HL-60/S4 treated with retinoic acid at 250 ng/mL for 4 days and 3 days (cell line): Measurements from ENCODE around the gene FASTKD3.

Experiments used
- in situ Hi-C: fragments of 300-500 bp; cut with MboI; formaldehyde crosslinking; loops from 2 replicates; pipeline ENCODE4 v1.7.0; 2022; ENCODE audit warnings: low sequenced_read_pairs

The FASTKD3 gene

DNA sequence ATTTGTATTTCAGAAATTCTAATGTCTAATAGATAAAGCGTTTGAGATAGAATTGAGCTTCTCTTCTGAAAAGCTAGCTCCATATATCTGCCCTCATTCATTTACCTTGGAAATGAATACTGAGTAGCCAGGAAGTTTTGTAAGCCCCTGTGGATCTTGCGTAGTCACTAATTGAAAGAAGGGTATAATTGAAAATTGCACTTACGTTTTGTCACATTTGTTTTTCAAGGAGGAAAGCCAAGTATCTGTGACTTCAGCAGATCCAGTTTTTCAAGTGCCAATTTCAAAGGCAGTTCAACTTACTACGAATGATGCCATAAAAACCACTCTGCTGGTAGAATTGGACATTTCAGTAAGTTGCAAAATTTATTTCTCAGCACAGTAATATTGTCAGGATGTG lies 14.1 kb upstream of the FASTKD3 start:
- in situ Hi-C loops, result no loop called here

DNA sequence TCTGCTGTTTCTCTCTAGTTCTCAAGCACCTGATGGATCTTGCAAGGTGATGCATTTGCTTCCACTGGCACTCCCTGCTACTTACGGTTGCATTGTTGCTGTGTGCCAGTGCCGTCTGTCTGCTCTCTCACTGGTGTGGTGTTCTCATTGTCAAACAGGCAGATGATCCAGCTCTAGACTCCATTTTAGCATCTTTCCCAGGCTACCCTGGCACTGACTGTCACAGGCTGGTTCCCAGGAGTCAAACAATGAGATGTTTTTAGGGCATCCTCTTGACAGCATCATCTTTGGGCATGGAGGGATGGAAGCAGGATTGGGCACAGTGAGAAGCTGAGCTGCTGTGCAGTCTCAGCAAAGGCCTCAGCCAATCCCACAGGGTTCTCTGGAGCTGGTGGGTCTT lies 13.0 kb upstream of the FASTKD3 start:
- in situ Hi-C loops, result no loop called here

DNA sequence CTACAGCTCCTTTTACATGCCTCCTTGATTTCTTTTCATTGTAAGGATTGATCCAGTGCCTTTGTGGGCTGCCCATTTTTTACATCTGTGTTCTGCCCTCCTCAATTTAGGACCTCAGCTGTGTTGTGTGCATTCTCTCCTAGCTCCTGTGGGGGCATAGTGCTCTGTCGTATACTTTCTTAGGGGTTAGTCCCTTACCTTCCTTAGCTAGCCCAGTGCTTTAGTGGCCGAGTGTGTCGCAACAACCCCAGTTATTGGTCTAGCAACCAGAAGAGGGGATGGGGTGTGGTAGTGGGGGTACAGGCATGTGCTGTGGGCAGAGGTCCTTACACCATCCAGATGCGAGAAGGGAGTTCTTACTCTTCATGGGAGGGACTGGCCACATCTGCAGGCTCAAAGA lies 12.3 kb upstream of the FASTKD3 start:
- in situ Hi-C loops, result no loop called here

- in situ Hi-C loops, result no loop called here
Observed at GRCh38 chr5:7878381-7878873, 9.6 kb upstream of the FASTKD3 start.

- in situ Hi-C loops, result no loop called here
Observed at GRCh38 chr5:7877851-7878250, 9.0 kb upstream of the FASTKD3 start.

GRCh38 chr5:7876867-7877266 lies 8.0 kb upstream of the FASTKD3 start:
- in situ Hi-C loops, result no loop called here

- in situ Hi-C loops, result no loop called here
Observed at GRCh38 chr5:7875151-7875550, 6.3 kb upstream of the FASTKD3 start.

DNA sequence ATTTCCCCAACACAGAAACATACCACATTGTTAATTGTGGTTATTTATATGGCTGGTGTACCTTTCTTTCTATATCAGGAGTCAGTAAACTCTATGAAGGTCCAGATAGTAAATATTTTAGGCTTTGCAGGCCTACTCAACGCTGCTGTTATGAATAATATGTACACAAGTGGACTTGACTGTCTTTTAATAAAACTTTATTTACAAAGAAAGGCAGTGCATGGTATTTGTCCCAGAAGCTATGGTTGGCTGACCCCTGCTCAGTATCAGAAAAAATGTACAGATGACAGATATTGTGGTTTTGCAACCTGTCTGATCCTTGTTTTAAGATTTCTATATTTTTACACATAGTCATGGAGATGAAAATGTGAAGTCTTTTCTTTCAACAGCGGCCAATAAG lies 5.8 kb upstream of the FASTKD3 start:
- in situ Hi-C loops, result no loop called here

GRCh38 chr5:7873216-7873615 lies 4.4 kb upstream of the FASTKD3 start:
- in situ Hi-C loops, result no loop called here

DNA sequence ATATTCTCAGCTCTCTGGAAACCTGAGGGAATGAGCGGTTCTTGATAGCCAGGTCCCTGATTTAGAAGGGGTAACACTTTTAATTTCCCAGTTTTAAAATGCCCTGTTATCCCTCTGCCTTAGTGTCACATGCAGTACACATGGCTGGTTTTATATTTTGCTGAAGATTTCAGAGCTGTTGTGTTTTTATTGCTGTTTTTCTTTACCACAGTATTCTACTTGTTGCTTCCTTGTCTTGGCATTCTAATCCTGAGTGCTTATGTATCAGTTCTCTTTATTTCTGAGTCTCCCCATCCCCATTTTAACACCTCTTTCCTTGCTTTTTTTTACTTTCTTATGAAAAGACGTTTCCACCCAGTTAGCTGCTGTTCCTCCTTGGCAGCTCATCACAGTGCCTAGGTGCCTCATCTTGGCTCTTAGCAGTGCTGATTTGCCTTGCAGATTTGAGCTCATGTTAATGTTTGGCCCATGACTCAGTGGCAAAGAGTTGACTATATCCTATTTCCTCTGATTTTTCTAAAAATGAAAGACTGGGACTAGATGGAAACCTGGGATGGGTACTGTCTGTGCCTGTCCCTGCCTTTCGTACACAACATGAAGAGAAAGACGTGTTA lies 3.8 kb upstream of the FASTKD3 start:
- in situ Hi-C loops, result no loop called here

GRCh38 chr5:7871653-7872052 lies 2.8 kb upstream of the FASTKD3 start:
- in situ Hi-C loops, result no loop called here

GRCh38 chr5:7869474-7870136 lies 774 bp upstream of the FASTKD3 start:
- in situ Hi-C loops, result no loop called here

- in situ Hi-C loops, result no loop called here
Observed at GRCh38 chr5:7868427-7868772, 431 bp downstream of the FASTKD3 start.

DNA sequence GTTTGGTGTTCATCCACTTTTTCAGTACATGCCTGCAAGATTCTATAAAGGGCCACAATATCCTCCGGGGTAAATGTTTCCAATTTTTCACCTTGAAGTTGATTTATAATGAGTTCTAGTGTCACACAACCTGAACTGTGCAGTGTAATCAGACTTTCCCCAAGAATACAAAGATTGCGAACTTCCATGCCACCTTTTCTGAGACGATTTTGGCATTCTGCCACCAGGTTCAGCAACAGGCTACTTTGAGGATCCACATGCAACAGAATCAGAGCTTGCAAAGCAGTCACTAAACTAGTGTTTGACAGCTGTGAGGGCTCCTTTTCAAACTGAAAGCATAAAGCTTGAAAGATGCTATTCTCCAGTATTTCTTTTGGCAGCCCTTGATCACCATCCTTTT lies 1.6 kb downstream of the FASTKD3 start:
- in situ Hi-C loops, result no loop called here

DNA sequence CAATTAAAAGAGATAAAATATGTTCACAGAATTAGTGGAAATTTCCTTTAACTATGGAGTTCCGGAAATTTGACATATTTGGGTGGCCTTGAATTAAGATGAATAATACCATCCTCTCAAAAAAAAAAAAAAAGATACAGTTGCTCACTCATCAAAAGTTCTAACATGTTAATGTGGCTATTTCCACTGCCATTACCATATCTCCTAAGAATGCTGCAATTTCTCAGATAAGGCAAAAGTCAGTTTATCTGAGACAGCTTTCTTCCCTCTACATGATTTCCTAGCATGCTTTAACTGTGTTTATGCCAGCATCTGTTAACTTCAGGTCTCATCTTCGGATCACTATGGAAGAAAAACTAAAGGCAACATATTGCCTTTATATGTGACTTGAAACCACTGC lies 2.6 kb downstream of the FASTKD3 start:
- in situ Hi-C loops, result no loop called here

- in situ Hi-C loops, result no loop called here
Observed at GRCh38 chr5:7857926-7858632, 10.8 kb downstream of the FASTKD3 start.

DNA sequence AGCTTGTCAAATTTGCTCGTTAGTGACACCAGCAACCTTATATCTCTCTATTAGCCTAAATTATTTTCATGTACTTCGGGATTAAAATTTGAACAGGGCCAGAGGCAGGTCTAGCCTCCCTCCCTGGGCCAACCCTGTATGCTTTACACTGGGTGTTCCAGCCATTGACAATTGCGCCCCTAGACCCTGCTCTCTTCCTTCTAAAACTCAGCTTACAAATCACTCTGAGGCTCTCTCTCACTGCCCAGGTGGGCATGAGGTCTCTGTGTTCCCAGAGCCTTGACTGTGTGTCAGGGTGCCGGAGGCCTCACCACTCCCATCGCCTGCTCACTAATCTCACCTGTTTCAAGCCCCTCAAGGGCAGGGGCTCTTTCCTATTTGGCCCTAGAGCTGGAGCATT lies 11.5 kb downstream of the FASTKD3 start:
- in situ Hi-C loops, result no loop called here

DNA sequence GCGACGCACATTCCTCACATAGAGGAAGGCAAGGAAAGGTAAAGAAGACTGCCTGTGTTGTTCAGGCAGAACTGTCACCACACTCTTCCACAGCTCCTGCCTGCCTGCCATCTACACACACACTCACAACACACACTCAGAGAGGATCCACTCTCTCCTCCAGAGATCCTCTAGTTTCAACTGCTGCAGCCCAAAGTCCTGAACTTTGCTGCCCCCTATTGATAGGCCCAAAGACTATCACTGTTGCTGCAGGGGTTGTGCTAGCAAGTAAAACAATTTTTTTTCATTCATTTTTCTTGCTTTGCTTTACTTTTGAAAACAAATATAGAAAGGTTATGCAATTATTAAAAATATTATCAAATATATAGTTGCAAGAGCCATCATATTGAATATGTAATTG lies 12.0 kb downstream of the FASTKD3 start:
- in situ Hi-C loops, result no loop called here

GRCh38 chr5:7855611-7856010 lies 13.2 kb downstream of the FASTKD3 start:
- in situ Hi-C loops, result no loop called here

DNA sequence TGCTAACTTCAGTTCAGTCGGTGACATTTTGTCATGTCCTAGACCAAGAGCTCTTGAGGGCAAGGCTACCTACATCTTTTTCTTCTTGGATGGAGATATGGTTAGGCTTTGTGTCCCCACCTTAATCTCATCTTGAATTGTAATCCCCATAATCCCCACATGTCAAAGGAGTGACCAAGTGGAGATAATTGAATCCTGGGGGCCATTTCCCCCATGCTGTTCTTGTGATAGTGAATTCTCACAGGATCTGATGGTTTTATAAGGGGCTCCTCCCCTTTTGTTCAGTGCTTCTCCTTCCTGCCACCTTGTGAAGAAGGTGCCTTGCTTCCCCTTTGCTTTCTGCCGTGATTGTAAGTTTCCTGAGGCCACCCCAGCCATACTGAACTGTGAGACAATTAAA lies 15.8 kb downstream of the FASTKD3 start:
- in situ Hi-C loops, result no loop called here

DNA sequence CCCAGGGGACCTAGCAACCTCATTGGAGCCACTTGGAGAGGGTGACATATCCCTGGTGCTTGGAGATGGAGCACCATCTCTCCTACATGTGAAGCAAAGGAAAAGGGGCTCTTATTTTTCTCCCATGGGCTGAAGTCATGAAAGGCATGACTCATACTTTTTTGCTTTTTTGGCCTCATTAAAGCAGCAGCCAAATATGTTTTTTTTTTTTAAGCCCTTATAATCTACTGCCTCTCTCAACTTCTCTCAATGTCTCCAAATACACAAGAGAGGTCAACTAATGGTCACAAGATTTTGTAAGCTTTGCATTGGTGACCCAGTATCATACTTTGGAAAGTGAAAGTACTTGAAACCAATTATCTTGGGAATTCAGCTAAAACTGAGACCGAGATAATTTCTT lies 16.3 kb downstream of the FASTKD3 start:
- in situ Hi-C loops, result no loop called here

DNA sequence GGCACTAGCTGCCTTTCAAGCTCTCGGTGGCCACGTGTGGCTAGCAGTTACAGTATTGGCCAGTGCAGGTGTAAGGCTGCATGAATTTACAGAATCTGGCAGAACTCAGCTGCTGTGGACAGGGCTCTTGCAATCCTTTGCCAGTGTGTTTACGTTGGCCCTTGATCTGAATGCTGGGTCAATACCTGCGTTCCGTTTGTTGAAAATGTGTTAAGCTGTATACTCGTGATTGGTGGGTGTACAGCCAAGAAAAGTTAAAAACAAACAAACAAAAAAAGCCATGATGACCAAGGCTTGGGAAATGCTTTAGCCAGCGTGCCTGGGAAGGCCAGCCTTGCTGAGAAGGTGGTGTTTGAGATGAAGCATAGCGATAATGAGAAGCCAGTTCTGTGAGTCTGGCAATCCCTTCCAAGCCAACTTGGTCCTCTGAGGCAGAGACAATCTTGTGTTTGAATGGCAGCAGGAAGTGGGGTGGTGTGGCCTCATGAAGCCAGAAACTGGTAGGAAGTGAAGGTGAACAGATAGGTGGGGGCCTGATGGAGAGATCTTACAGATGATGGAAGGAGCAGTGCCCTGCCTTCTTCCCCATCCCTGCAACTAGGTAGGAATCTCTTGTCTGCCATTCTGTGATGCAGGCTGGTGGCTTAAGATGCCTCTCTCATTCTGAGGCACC lies 17.1 kb downstream of the FASTKD3 start:
- in situ Hi-C loops, result no loop called here
